Lower leg skin (tissue), 4 donors: ENCODE data around the gene ENDOV. TPM values are rescaled to one million over a fixed set of nuclear protein-coding genes. Genes with fewer than 3 reads are reported as not detected.

Experiments used
- DNase-seq, 2 donors: peaks; one replicate each; pipeline ENCODE4 v3.0.0-alpha.2; 2019; ENCODE audit warnings: low spot score in 2 of 2
- H3K4me3 ChIP-seq: fragments of 200-600 bp; sonication (generic); 2 replicates; pipeline ENCODE4 v1.5.1; 2017; ENCODE audit warnings: mild to moderate bottlenecking, low read depth; ENCODE audit not compliant: poor library complexity, severe bottlenecking
- CTCF ChIP-seq, 3 donors: fragments of 450-650 bp; IDR thresholded peaks; one replicate each; pipeline ENCODE4 v1.5.1; 2016; ENCODE audit warnings: antibody characterized with exemption in 3 of 3, mild to moderate bottlenecking in 3 of 3, moderate library complexity in 2 of 3
- POLR2A ChIP-seq, 2 donors: fragments of 450-650 bp; IDR thresholded peaks; one replicate each; pipeline ENCODE4 v1.6.1; 2016 to 2017; ENCODE audit warnings: antibody characterized with exemption in 2 of 2, mild to moderate bottlenecking in 1 of 2, moderate library complexity in 1 of 2
- WGBS, 2 donors: methylation state at CpG; one replicate each; pipeline ENCODE4 v1.1.5; 2018; 5-methylcytosine and 5-hydroxymethylcytosine counted together
- intact Hi-C: fragments of 100-400 bp; cut with DNase I; formaldehyde crosslinking; loops from one replicate; pipeline ENCODE4 v1.15.0; 2023; ENCODE audit warnings: low total_unique reads
- total RNA-seq, 4 donors: library from RNA; depleted of rRNA; stranded (reverse); fragments of >200 nt; gene quantifications; one replicate each; pipeline ENCODE4 v1.1.0, GENCODE V29; 2016

The ENDOV gene
- total RNA-seq, 4 donors from 2014 or later, result 13.7 to 26.8 (median 21.3) TPM

- intact Hi-C loops, result no loop called here
- no peak overlapping the region for H3K4me3 ChIP-seq
Observed at GRCh38 chr17:80472996-80473395, 58.0 kb downstream of the ENDOV start.

GRCh38 chr17:80473701-80474100, 58.7 kb downstream of the ENDOV start:
- 44 to 48% methylated on average over 6 to 7 of the region's 7 CpGs for WGBS, 2 donors
- H3K4me3 ChIP-seq, result no peak overlapping the region
- TF ChIP-seq POLR2A (IDR thresholded peaks at IDR 0.05) (no peak), CTCF (IDR thresholded peaks at IDR 0.05) (no peak)
- intact Hi-C loops, result no loop called here
- no peak for DNase-seq

More at GRCh38 chr17:80472996-80473395, 58.0 kb downstream of the ENDOV start:
- TF ChIP-seq POLR2A (IDR thresholded peaks at IDR 0.05), result no peak
- no peak for TF ChIP-seq CTCF (IDR thresholded peaks at IDR 0.05)
- 62 to 81% methylated on average over 10 to 12 of the region's 12 CpGs for WGBS, 2 donors
- DNase-seq, result no peak

GRCh38 chr17:80474231-80474960, 59.4 kb downstream of the ENDOV start:
- no peak for TF ChIP-seq CTCF (IDR thresholded peaks at IDR 0.05)
- 16 to 18% methylated on average over 16 of the region's 16 CpGs for WGBS, 2 donors
- no peak for DNase-seq
- H3K4me3 ChIP-seq, result no peak overlapping the region
- intact Hi-C loops, result no loop called here

- WGBS, 2 donors, result 2 to 4% methylated on average over 24 to 40 of the region's 55 CpGs
- TF ChIP-seq CTCF (IDR thresholded peaks at IDR 0.05) (no peak), POLR2A (IDR thresholded peaks at IDR 0.05) (no peak)
- H3K4me3 ChIP-seq, result no peak overlapping the region
- intact Hi-C loops, result no loop called here
- DNase-seq, result no peak
Observed at GRCh38 chr17:80474961-80475909, 60.3 kb downstream of the ENDOV start.

GRCh38 chr17:80475910-80476876, 61.2 kb downstream of the ENDOV start, which contains the start of gene NPTX1:
Gene NPTX1, minus strand, starts transcription at chr17:80476607. Its CDS starts 161 bp downstream, at chr17:80476446.
- intact Hi-C loops, result no loop called here
- TF ChIP-seq POLR2A (IDR thresholded peaks at IDR 0.05), result no peak
- TF ChIP-seq CTCF (IDR thresholded peaks at IDR 0.05), result no peak
- peak within 1 kb of the TSS; percentile 8 for H3K4me3 ChIP-seq
- 2% methylated on average over 25 to 50 of the region's 136 CpGs for WGBS, 2 donors
- DNase-seq, result no peak
